HepG2 (cell line): Measurements from ENCODE around the gene PLCB1. TPM values are rescaled to one million over a fixed set of nuclear protein-coding genes. Genes with fewer than 3 reads are reported as not detected.

Experiments used
- ATAC-seq: fragments of 200-7000 bp; cut with Tn5 transposase; 3 replicates; pipeline ENCODE4 v1.9.1; 2020; ENCODE audit warnings: mild to moderate bottlenecking, moderate library complexity
- BruUV-seq: library from RNA; stranded (reverse); fragments of 400-500 nt; replicated peaks from 2 replicates; lab custom pipeline; 2021; lab: Mats Ljungman, UMichigan
- CTCF ChIA-PET: fragments of 300-600 bp; formaldehyde crosslinking; extraction: SDS; loops from one replicate; lab custom pipeline; 2021; ENCODE audit warnings: low total read pairs, inconsistent platforms, low intra/inter-chr PET ratio; lab: Yijun Ruan, JAX
- POLR2A ChIA-PET: fragments of 350-600 bp; sonication (Branson Sonifier 250); formaldehyde crosslinking; loops from one replicate; lab custom pipeline; 2020; ENCODE audit warnings: antibody characterized with exemption, inconsistent platforms; lab: Yijun Ruan, JAX
- DNase-seq: peaks from one replicate; pipeline ENCODE4 v3.0.0-alpha.2; 2015; ENCODE audit warnings: low spot score
- FAIRE-seq: peaks from 3 replicates; lab custom pipeline; 2011; peaks lifted over from hg19 to GRCh38; lab: Jason Lieb, UNC
- H2AFZ ChIP-seq: one replicate; pipeline ENCODE4 v1.6.1; 2011; ENCODE audit warnings: low read length, inconsistent platforms
- H3K27ac ChIP-seq: fragments of 300-600 bp; 3 replicates; pipeline ENCODE4 v1.8.0; 2011; ENCODE audit warnings: mixed run types, mild to moderate bottlenecking, mixed read lengths, low read length, inconsistent platforms; ENCODE audit not compliant: insufficient read depth; ENCODE audit errors: extremely low read length
- H3K27me3 ChIP-seq, 2 experiments: fragments of 200-600 bp in 1 of 2; 2 replicates in 1 of 2; 3 replicates in 1 of 2; pipeline versions ENCODE4 v1.6.0 to v1.8.0; 2011; ENCODE audit warnings: low read length in 2 of 2, mild to moderate bottlenecking in 2 of 2, moderate library complexity in 2 of 2, inconsistent platforms in 1 of 2; ENCODE audit not compliant: insufficient read depth in 2 of 2, control insufficient read depth in 1 of 2
- H3K36me3 ChIP-seq, 2 experiments: fragments of 200-600 bp in 1 of 2; replicated peaks in 1 of 2; 2 replicates in 1 of 2; 3 replicates in 1 of 2; pipeline versions ENCODE4 v1.5.1 to v1.8.0; 2011; ENCODE audit warnings: low read length in 2 of 2, inconsistent platforms in 1 of 2; ENCODE audit not compliant: insufficient read depth in 2 of 2, control insufficient read depth in 1 of 2
- H3K4me1 ChIP-seq: 2 replicates; pipeline ENCODE4 v1.5.1; 2012; ENCODE audit warnings: low read length, inconsistent platforms; ENCODE audit not compliant: insufficient read depth
- H3K4me2 ChIP-seq: 2 replicates; pipeline ENCODE4 v1.6.0; 2011; ENCODE audit warnings: low read depth, low read length, inconsistent platforms
- H3K4me3 ChIP-seq, 3 experiments: fragments of 200-600 bp in 1 of 3; sonication (generic), shearing (Covaris generic) in 1 of 3; replicated peaks in 1 of 3; 2 replicates each; pipeline ENCODE4 v1.5.1; 2011 to 2016; ENCODE audit warnings: low read length in 3 of 3, inconsistent platforms in 2 of 3, low read depth in 2 of 3, mild to moderate bottlenecking in 2 of 3, control low read depth in 1 of 3, mixed read lengths in 1 of 3; ENCODE audit not compliant: insufficient read depth in 1 of 3
- H3K79me2 ChIP-seq: one replicate; pipeline ENCODE4 v1.6.1; 2011; ENCODE audit warnings: low read length, inconsistent platforms; ENCODE audit not compliant: insufficient read depth
- H3K9ac ChIP-seq: 2 replicates; pipeline ENCODE4 v1.6.0; 2011; ENCODE audit warnings: mild to moderate bottlenecking, low read depth, low read length, inconsistent platforms; ENCODE audit not compliant: insufficient read depth
- H3K9me3 ChIP-seq: 2 replicates; pipeline ENCODE4 v1.5.1; 2012; ENCODE audit warnings: mild to moderate bottlenecking, low read length
- H4K20me1 ChIP-seq: 2 replicates; pipeline ENCODE4 v1.6.0; 2011; ENCODE audit warnings: inconsistent platforms, mild to moderate bottlenecking, low read length, moderate library complexity; ENCODE audit not compliant: insufficient read depth
- ARID2 ChIP-seq: sonication (generic); formaldehyde crosslinking; IDR thresholded peaks from 2 replicates; pipeline ENCODE4 v1.8.1; 2022; ENCODE audit warnings: mild to moderate bottlenecking, missing genetic modification reagents, borderline replicate concordance
- CCAR2 ChIP-seq: fragments of 200-400 bp; formaldehyde crosslinking; optimal IDR thresholded peaks from 2 replicates; pipeline ENCODE3; 2018; ENCODE audit warnings: low read depth, mild to moderate bottlenecking, low read length, moderate library complexity
- CENPBD1 ChIP-seq: sonication (generic); formaldehyde crosslinking; IDR thresholded peaks from 2 replicates; pipeline ENCODE4 v1.8.0; 2022; ENCODE audit warnings: missing genetic modification reagents, low read depth, mild to moderate bottlenecking, borderline replicate concordance
- HOMEZ ChIP-seq: IDR thresholded peaks from 2 replicates; pipeline ENCODE4 v1.6.1; 2016; ENCODE audit warnings: low read depth
- IKZF1 ChIP-seq: fragments of 450-650 bp; IDR thresholded peaks from 2 replicates; pipeline ENCODE4 v1.7.1; 2016
- JUNB ChIP-seq: sonication (generic); formaldehyde crosslinking; IDR thresholded peaks from 2 replicates; pipeline ENCODE4 v1.8.0; 2022; ENCODE audit warnings: missing genetic modification reagents, mild to moderate bottlenecking, borderline replicate concordance
- NFYB ChIP-seq: sonication (generic); formaldehyde crosslinking; IDR thresholded peaks from 2 replicates; pipeline ENCODE4 v1.4.0; 2020; ENCODE audit warnings: missing genetic modification reagents
- RARA ChIP-seq: IDR thresholded peaks from 2 replicates; pipeline ENCODE4 v1.6.1; 2016; ENCODE audit warnings: missing genetic modification reagents, missing compliant biosample characterization
- RBM22 ChIP-seq: fragments of 200-400 bp; formaldehyde crosslinking; optimal IDR thresholded peaks from 2 replicates; pipeline ENCODE3; 2017; ENCODE audit warnings: mild to moderate bottlenecking, low read length, moderate library complexity
- SPEN ChIP-seq: sonication (generic); formaldehyde crosslinking; IDR thresholded peaks from 2 replicates; pipeline ENCODE4 v1.5.1; 2020; ENCODE audit warnings: low read depth, mild to moderate bottlenecking, missing genetic modification reagents
- TCF7L2 ChIP-seq: IDR thresholded peaks from 2 replicates; pipeline ENCODE4 v1.6.1; 2011; ENCODE audit warnings: mild to moderate bottlenecking, low read depth, low read length, moderate library complexity
- ZFAT ChIP-seq: sonication (generic); formaldehyde crosslinking; conservative IDR thresholded peaks from 2 replicates; pipeline ENCODE4 v1.8.1; 2023; ENCODE audit warnings: missing genetic modification reagents, inconsistent platforms
- ZFP41 ChIP-seq: sonication (generic); formaldehyde crosslinking; IDR thresholded peaks from 2 replicates; pipeline ENCODE4 v1.4.0; 2020; ENCODE audit warnings: mild to moderate bottlenecking, missing genetic modification reagents, borderline replicate concordance
- ZFP91 ChIP-seq: sonication (generic); formaldehyde crosslinking; IDR thresholded peaks from 2 replicates; pipeline ENCODE4 v1.9.0; 2022; ENCODE audit warnings: missing genetic modification reagents, mild to moderate bottlenecking, borderline replicate concordance
- ZNF101 ChIP-seq: sonication (generic); formaldehyde crosslinking; IDR thresholded peaks from 2 replicates; pipeline ENCODE4 v1.4.0; 2020; ENCODE audit warnings: mild to moderate bottlenecking, low read depth, missing genetic modification reagents, borderline replicate concordance
- ZNF251 ChIP-seq: sonication (generic); formaldehyde crosslinking; IDR thresholded peaks from 2 replicates; pipeline ENCODE4 v1.9.0; 2021; ENCODE audit warnings: mild to moderate bottlenecking, missing genetic modification reagents
- ZNF687 ChIP-seq: sonication (generic); formaldehyde crosslinking; IDR thresholded peaks from 2 replicates; pipeline ENCODE4 v1.5.1; 2020; ENCODE audit warnings: mild to moderate bottlenecking, missing genetic modification reagents, moderate library complexity
- ZNF720 ChIP-seq: sonication (generic); formaldehyde crosslinking; IDR thresholded peaks from 2 replicates; pipeline ENCODE4 v1.4.0; 2020; ENCODE audit warnings: missing genetic modification reagents
- ZNF816 ChIP-seq: sonication (generic); formaldehyde crosslinking; IDR thresholded peaks from 2 replicates; pipeline ENCODE4 v1.8.0; 2022; ENCODE audit warnings: missing genetic modification reagents, mild to moderate bottlenecking, borderline replicate concordance
- WGBS: methylation state at CpG from one replicate; pipeline ENCODE4 v1.1.6; 2017; ENCODE audit warnings: low lambda C conversion rate; 5-methylcytosine and 5-hydroxymethylcytosine counted together
- in situ Hi-C: cut with HindIII; loops from 2 replicates; pipeline ENCODE4 v1.10.0; 2017; ENCODE audit warnings: low pct_unique_long_range_greater_than_20kb; ENCODE audit not compliant: extremely low pct_ligation_motif_present
- intact Hi-C: fragments of 100-400 bp; cut with micrococcal nuclease; formaldehyde crosslinking; loops from one replicate; pipeline ENCODE4 v1.10.0; 2022; ENCODE audit not compliant: unreplicated experiment
- polyA plus RNA-seq, 8 experiments: library from polyadenylated mRNA; depleted of rRNA in 3 of 8; stranded (reverse) in 7 of 8; unstranded in 1 of 8; fragments of >200 nt; fragmentation: Illumina TruSeq in 4 of 8; extraction: Trizol in 4 of 8; gene quantifications; 2 replicates each; pipeline versions ENCODE4 v1.2.1 to v1.2.3, GENCODE V29; 2011 to 2016; ENCODE audit warnings: low read depth in 4 of 8, missing spikeins in 1 of 8, mixed read lengths in 1 of 8; ENCODE audit not compliant: insufficient read depth in 1 of 8
- total RNA-seq, 5 experiments: library from RNA; depleted of rRNA; stranded (reverse); fragments of >200 nt; fragmentation: Illumina TruSeq; extraction: Trizol; gene quantifications; 2 replicates each; pipeline ENCODE4 v1.2.3, GENCODE V29; 2016; ENCODE audit warnings: low read depth in 1 of 5

PLCB1 gene
- total and polyA plus RNA-seq, 2 of the 13 experiments (the other 11 are each of a cell fraction or from before 2014, with no cell fraction given): 42.4 to 55.9 TPM

GRCh38 chr20:8438748-8439147 is 306.7 kb downstream of the PLCB1 start:
- POLR2A ChIA-PET: no interaction called here
- H3K79me2 ChIP-seq: no peaks in the 10 kb centered on the region
- no peaks in the 10 kb centered on the region for H3K9me3 ChIP-seq
- no peak overlapping the region for H2AFZ ChIP-seq
- H3K27me3 ChIP-seq: no peaks in the 10 kb centered on the region
- no peaks in the 10 kb centered on the region for H4K20me1 ChIP-seq
- 82% methylated on average over 5 of the region's 5 CpGs for WGBS
- CTCF ChIA-PET: no interaction called here
- DNase-seq (no peak), ATAC-seq (0 out of 3 replicates have a peak, but pooled peaks have one; percentile 31), FAIRE-seq (no peak)
- no peaks in the 10 kb centered on the region for H3K36me3 ChIP-seq
- no peak overlapping the region for H3K4me3 ChIP-seq
- H3K4me1 ChIP-seq: peaks cover 7% of the 10 kb centered on the region
- H3K4me2 ChIP-seq: no peak overlapping the region
- intact Hi-C loops (no loop called here), in situ Hi-C loops (no loop called here)
- no TSS peak for BruUV-seq
- H3K9ac ChIP-seq: no peak overlapping the region
- H3K27ac ChIP-seq: no peak overlapping the region
- TF ChIP-seq NFYB (CRISPR knock-in tag): no peak
- TF ChIP-seq ZNF720: no peak
- TF ChIP-seq CENPBD1 (CRISPR knock-in tag): no peak
- no peak for TF ChIP-seq ZNF687 (CRISPR knock-in tag)
- TF ChIP-seq JUNB (CRISPR knock-in tag): no peak
- TF ChIP-seq TCF7L2: no peak
- TF ChIP-seq ZFP91 (CRISPR knock-in tag): no peak
- no peak for TF ChIP-seq ARID2 (CRISPR knock-in tag)
- TF ChIP-seq HOMEZ (CRISPR knock-in tag): peak; percentile 95; the same call in 1 of the 2 replicates
- no peak for TF ChIP-seq IKZF1
- no peak for TF ChIP-seq ZNF101 (CRISPR knock-in tag)
- no peak for TF ChIP-seq ZFAT (CRISPR knock-in tag)
- peak; percentile 52 for TF ChIP-seq RBM22
- no peak for TF ChIP-seq CCAR2
- TF ChIP-seq ZNF816: no peak
- 0 out of 2 replicates have a peak, but pooled peaks have one; percentile 29 for TF ChIP-seq RARA (CRISPR knock-in tag)
- TF ChIP-seq ZNF251 (CRISPR knock-in tag): no peak
- no peak for TF ChIP-seq ZFP41
- 0 out of 2 replicates have a peak, but pooled peaks have one; percentile 30 for TF ChIP-seq SPEN (CRISPR knock-in tag)
